ENCODE data around the gene STRADB. TPM values are rescaled to one million over a fixed set of nuclear protein-coding genes. Genes with fewer than 3 reads are reported as not detected.

The STRADB gene
- total and polyA plus RNA-seq, 2 of the 4 experiments (the other 2 are of a cell fraction) = 14.9 to 31.5 TPM

- Histone ChIP-seq H3K79me1 (ENCODE audit: low read depth in 1 of 2, low read length in 2 of 2) (peaks cover 30 to 50% of the 10 kb centered on the region in 2 experiments), H3K9ac (ENCODE audit: low read depth, low read length) (no peak overlapping the region), H3K4me2 (ENCODE audit: low read depth, low read length) (no peak overlapping the region), H2AK9ac (replicated peaks; ENCODE audit: low read depth, low read length, poor library complexity) (no peak overlapping the region), H2AK5ac (ENCODE audit: low read depth, low read length) (no peak overlapping the region), H3K14ac (replicated peaks; ENCODE audit: low read depth, low read length) (no peak overlapping the region), H3K36me3 (ENCODE audit: control insufficient read depth, insufficient read depth, low read length) (peaks cover 6% of the 10 kb centered on the region; the same call in 1 of the 2 replicates), H3K18ac (ENCODE audit: low read depth, low read length) (no peak overlapping the region), H3K27ac (ENCODE audit: insufficient read depth, low read length) (no peak overlapping the region), H2BK120ac (ENCODE audit: low read depth, low read length) (no peak overlapping the region), H3K4me3 (ENCODE audit: insufficient read depth, low read depth, low read length) (no peak overlapping the region), H3K4me1 (ENCODE audit: control insufficient read depth, insufficient read depth, low read length) (peaks cover 8% of the 10 kb centered on the region), H2BK20ac (ENCODE audit: low read depth, low read length) (no peak overlapping the region), H3K9me3 (ENCODE audit: control insufficient read depth, insufficient read depth, low read length) (no peaks in the 10 kb centered on the region), H3K56ac (ENCODE audit: extremely low read depth, insufficient read depth, low read length) (no peak overlapping the region), H3K4ac (ENCODE audit: low read depth, low read length) (no peak overlapping the region), H4K20me1 (ENCODE audit: insufficient read depth, low read length) (peaks cover 7% of the 10 kb centered on the region; the same call in 1 of the 2 replicates), H4K8ac (ENCODE audit: low read depth in 2 of 2, low read length in 2 of 2) (no peak overlapping the region), H2BK5ac (ENCODE audit: low read depth, low read length, poor library complexity, severe bottlenecking) (no peak overlapping the region), H3K27me3 (ENCODE audit: control insufficient read depth, insufficient read depth, low read length) (no peaks in the 10 kb centered on the region), H4K5ac (ENCODE audit: low read depth, low read length) (no peak overlapping the region), H2BK15ac (ENCODE audit: low read depth, low read length) (no peak overlapping the region), H3K23ac (ENCODE audit: low read depth, low read length) (no peak overlapping the region), H3K9me1 (ENCODE audit: insufficient read depth, low read length) (peaks cover 8% of the 10 kb centered on the region), H4K91ac (ENCODE audit: insufficient read depth, low read depth, low read length) (no peak overlapping the region), H2AFZ (replicated peaks; ENCODE audit: low read length, poor library complexity) (no peak overlapping the region)
- no peak for ATAC-seq (ENCODE audit: low read depth)
- intact Hi-C loops (cut with micrococcal nuclease) = no loop called here
- DNase-seq = no peak
- ChIA-PET CTCF (no interaction called here), POLR2A (ENCODE audit: unreplicated experiment) (no interaction called here)
- BruUV-seq (replicated peaks) = no TSS peak
- no CpG with 5 or more reads among the region's 2 CpGs for WGBS, 2 experiments (ENCODE audit: extremely low coverage in 2 of 2, insufficient read length in 1 of 2)
- dilution Hi-C loops (cut with HindIII; ENCODE audit: low sequenced_read_pairs, unreplicated experiment) = no loop called here
- TF ChIP-seq MAFK (IDR thresholded peaks at IDR 0.05; ENCODE audit: low read depth, low read length) (no peak), RAD21 (IDR thresholded peaks at IDR 0.05; ENCODE audit: low read length) (no peak), ELK1 (IDR thresholded peaks at IDR 0.05; ENCODE audit: borderline replicate concordance, low read depth, low read length) (no peak), MAZ (IDR thresholded peaks at IDR 0.05; ENCODE audit: borderline replicate concordance, low read depth, low read length) (no peak), CHD1 (IDR thresholded peaks at IDR 0.05; ENCODE audit: low read depth, low read length) (no peak), CEBPB (IDR thresholded peaks at IDR 0.05; ENCODE audit: low read depth, low read length) (no peak), BHLHE40 (IDR thresholded peaks at IDR 0.05; ENCODE audit: low read depth, low read length) (no peak), FOS (IDR thresholded peaks at IDR 0.05; ENCODE audit: low read depth, low read length) (no peak), NFE2L2 (IDR thresholded peaks at IDR 0.05; ENCODE audit: low read depth, low read length) (no peak), RFX5 (IDR thresholded peaks at IDR 0.05; ENCODE audit: low read depth, low read length) (no peak)
- in situ Hi-C loops (cut with MboI; ENCODE audit: low sequenced_read_pairs) = no loop called here
Observed at GRCh38 chr2:201415149-201415548, 36.4 kb upstream of the STRADB start.
